ENCODE data around the gene SYCP2. TPM values are rescaled to one million over a fixed set of nuclear protein-coding genes. Genes with fewer than 3 reads are reported as not detected.
"Not testable (repeated sequence)": the region's sequence is repeated elsewhere in the genome, so short reads cannot be mapped to it uniquely, and the experiment has no call there.

SYCP2 gene, protein sequence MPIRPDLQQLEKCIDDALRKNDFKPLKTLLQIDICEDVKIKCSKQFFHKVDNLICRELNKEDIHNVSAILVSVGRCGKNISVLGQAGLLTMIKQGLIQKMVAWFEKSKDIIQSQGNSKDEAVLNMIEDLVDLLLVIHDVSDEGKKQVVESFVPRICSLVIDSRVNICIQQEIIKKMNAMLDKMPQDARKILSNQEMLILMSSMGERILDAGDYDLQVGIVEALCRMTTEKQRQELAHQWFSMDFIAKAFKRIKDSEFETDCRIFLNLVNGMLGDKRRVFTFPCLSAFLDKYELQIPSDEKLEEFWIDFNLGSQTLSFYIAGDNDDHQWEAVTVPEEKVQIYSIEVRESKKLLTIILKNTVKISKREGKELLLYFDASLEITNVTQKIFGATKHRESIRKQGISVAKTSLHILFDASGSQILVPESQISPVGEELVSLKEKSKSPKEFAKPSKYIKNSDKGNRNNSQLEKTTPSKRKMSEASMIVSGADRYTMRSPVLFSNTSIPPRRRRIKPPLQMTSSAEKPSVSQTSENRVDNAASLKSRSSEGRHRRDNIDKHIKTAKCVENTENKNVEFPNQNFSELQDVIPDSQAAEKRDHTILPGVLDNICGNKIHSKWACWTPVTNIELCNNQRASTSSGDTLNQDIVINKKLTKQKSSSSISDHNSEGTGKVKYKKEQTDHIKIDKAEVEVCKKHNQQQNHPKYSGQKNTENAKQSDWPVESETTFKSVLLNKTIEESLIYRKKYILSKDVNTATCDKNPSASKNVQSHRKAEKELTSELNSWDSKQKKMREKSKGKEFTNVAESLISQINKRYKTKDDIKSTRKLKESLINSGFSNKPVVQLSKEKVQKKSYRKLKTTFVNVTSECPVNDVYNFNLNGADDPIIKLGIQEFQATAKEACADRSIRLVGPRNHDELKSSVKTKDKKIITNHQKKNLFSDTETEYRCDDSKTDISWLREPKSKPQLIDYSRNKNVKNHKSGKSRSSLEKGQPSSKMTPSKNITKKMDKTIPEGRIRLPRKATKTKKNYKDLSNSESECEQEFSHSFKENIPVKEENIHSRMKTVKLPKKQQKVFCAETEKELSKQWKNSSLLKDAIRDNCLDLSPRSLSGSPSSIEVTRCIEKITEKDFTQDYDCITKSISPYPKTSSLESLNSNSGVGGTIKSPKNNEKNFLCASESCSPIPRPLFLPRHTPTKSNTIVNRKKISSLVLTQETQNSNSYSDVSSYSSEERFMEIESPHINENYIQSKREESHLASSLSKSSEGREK (N-terminal part only)
- polyA plus RNA-seq (2012; ENCODE audit: insufficient read depth, insufficient read length) = 41.4 TPM

DNA sequence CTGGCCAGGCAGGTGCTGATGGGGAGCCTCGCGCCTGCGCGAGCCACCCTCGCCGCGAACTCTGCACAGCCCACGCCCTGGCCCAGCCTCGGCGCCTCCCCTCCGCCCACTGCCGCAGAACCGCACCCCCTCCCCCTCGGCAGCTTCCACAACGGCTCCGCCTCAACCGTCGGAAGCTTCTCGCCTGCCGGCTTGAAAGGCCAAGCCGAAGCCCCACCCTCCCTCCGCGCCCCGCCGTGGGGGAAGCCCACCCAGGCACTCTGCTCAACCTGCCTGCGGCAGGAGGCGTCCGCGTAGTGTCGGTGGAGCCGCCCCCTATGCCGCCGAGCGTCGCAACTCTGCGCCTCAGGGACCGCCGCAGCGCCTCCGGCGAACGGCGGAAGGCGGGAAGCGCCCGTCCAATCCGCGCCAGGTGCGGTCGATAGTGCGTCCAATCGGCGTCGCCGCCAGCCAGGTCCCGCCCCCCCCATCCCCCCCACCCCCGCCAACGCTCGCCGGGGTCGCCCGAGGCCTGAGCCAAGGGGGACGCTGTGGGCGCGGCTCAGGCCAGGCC is at the start of gene SYCP2:
TSS of gene SYCP2 (minus strand) at position 342 of the 553 bp plus-strand sequence. CDS start 11,224 bp downstream, outside the sequence.
- peak; percentile 88 for DNase-seq (ENCODE audit: low read depth, low spot score)
- H3K4me3 ChIP-seq (ENCODE audit: low read length) = peak within 1 kb of the TSS; percentile 62

DNA sequence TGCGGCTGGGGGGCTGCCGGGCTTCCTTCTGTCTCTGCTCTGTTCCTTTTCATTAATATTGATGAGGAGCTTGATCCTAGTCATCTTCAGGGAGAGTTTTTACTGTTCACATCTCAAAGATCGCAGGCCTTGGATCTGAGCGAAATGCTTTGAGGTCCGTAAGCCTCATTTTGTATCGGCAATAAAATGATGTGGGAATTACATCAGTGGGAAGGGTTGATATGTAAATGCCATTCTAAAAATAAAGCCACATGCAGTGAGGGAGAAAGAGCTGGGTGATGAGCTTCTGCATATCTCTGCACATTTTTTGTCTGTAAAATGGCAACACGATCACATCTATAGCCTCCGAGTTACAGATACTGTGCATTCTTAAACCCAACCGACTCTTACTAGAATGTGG is 49.6 kb upstream of the SYCP2 start:
- no peak overlapping the region for H3K4me3 ChIP-seq (ENCODE audit: low read length)
- no peak for DNase-seq (ENCODE audit: low read depth, low spot score)

DNA sequence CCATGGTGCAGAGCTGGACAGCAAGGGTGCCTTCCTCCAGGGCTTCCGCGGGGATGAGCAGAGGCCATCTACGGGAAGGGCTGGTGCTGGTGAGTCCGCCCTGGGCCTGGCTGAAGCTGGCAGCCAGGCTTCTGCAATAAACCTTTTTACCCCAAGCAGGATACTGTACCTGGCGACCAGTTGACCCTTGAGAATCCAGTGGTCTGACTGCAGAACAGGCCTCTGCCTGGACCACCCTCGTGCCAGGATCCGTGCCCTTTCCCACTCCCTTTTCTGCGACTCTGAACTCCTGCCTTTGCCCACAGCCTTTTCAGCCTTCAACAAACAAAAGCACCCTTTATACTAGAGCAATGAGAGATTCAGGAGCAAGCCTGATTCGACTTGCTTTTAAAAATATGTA is 43.6 kb upstream of the SYCP2 start:
- H3K4me3 ChIP-seq (ENCODE audit: low read length) = no peak overlapping the region
- no peak for DNase-seq (ENCODE audit: low read depth, low spot score)

DNA sequence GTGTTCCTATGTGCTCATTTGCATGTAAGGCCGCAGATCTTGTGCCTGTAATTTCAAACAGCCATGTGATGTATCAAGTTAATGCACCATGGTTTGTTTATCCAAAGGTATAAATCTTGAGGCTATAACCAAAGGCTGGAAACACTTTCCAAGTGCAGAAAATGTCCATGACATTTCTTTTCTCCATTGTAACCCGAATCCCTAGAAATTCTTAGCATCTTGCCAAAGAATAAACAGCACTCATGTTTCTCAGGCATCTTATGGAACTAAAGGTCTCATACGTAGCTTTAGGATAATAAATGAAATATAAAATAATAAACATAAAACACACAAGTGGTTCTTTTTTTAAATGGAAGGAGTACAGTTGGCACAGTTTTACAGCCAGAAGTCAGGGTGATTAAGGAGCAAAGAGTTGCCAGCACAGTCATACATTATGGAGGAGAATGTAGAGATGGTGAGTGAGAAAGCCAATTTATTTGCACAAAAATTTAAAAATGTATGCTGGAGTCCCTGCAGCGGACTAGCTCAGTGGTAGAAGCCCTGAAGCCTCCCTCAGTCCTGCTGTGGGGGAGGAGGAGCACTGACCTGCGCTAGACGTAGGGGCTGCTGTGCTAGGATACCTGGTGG is 42.8 kb upstream of the SYCP2 start:
- no peak overlapping the region for H3K4me3 ChIP-seq (ENCODE audit: low read length)
- no peak for DNase-seq (ENCODE audit: low read depth, low spot score)

DNA sequence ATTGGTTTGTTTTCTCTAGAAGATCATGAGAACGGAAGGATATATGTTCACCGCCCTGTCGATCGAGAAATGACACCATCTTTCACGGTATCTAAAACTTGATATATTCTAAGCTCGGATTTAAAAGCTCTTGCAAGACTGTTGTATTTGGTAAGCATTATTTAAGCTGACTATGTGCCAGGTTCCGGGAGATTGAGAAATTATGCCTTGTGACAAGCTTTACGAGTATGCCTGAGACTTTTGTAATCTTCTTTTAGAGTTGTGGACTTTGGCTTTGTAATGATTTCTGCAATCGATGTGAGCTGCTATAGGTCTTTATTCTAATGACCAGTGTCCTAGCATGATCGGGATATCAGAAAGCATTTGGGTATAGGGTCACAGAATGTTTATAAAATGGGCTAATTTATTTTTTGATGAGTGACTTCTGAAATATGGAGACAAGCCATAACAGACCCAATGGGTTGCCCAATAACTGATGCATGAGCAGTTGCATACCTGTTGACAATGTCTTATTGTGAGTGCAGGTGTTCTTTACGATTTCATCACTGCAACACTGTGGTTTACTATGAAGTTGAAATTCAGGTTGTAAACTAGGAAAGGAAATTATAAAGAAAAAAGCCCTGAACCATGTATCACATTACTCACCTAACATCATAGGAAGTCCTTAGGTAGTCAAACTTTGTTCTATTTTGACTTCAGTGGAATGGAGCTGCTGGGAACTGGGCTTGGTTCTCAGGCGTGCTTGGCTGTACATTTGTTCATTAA is 38.8 kb upstream of the SYCP2 start:
- DNase-seq (ENCODE audit: low read depth, low spot score) = no peak
- H3K4me3 ChIP-seq (ENCODE audit: low read length) = no peak overlapping the region

DNA sequence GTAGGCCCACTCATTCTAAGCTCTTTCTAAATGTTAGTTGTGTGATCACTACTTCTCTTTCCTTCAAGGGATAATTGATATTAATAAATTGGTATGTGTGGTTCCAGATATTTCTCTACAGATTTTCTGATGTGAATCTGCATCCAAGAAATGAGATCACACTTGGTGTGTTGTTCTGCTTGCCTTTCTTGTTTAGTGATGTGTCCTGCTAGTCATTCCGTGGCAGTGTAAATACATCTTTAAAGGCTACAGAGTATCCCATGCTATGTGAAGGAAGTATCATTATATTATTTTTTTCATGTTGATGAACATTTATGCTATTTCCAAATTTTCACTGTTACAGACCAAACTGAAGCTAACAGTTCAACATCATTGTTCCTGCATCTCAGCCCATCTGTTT is 38.0 kb upstream of the SYCP2 start:
- no peak for DNase-seq (ENCODE audit: low read depth, low spot score)
- H3K4me3 ChIP-seq (ENCODE audit: low read length) = no peak overlapping the region

DNA sequence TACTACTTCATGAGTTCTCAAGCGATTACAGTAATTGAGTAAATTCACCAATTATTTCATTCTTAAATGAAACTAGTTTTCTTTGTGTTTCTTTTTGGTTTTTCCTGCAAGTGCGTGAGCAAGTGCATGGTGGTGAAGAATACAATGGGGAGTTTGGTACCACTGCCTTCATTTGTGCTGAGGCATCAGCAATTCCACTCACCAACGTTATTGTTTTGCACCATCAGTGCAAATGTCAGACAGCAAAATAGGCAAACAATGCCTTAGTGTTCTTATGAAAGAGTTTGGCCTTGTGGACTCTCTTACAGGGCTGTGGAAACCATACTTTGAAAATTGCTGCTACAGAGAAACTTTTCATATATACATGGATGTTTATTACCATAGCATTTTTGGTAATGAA is 33.0 kb upstream of the SYCP2 start:
- no peak overlapping the region for H3K4me3 ChIP-seq (ENCODE audit: low read length)
- DNase-seq (ENCODE audit: low read depth, low spot score) = no peak

DNA sequence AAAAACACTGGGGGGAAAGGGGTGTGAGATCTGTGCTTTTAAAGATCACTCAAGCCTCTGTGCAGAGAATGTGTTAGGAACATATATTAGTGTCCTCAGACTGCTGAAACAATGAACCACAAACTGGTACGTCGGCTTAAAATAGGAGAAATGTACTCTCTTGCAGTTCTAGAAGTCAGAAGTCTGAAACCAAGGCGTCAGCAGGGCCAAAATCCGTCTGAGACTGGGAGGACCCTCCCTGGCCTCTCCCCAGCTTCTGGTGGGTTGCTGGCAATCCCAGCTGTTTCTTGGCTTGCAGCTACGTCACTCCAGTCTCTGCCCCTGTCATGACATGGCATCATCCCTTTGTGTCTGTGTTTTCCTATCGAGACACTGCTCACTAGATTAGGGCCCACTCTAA is 28.7 kb upstream of the SYCP2 start:
- DNase-seq (ENCODE audit: low read depth, low spot score) = no peak
- no peak overlapping the region for H3K4me3 ChIP-seq (ENCODE audit: low read length)

DNA sequence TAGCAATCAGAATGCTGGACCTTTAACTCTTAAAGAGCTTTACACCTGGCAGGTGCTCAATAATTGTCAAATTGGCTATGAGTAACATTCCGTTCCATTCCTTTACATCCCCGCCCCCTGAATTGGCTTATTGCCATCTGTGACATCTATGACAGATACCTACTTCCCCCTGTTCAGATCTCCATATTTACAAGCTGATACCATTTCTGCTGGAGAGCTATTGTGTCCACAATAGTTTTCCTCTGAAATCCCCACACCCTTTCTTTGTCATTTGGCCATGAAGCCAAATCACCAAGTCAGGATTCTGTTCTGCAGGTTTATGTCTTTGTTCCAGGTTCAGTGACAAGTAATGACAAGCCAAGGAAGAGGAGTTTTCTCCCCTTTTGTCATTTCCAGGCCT is 28.0 kb upstream of the SYCP2 start:
- DNase-seq (ENCODE audit: low read depth, low spot score) = no peak
- H3K4me3 ChIP-seq (ENCODE audit: low read length) = no peak overlapping the region

DNA sequence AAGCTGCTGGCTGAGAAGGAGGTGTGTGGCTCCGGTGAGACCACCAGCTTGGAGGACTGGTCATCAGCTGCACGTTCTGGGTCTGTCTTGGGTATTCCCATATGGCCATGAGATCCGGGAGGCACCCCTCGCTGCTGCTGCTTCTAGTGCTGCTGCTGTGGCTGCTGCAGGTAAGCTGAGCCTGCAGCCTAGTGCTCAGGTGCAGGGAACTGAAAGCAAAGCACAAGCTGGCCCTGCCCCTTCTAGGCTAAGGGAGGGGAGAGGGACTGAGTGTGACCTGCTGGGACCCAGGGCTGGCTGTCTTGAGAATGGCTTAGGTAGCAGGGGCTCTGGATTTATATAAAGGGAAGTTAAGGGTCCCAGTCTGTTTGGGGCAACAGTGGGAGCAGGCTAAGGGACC is 25.2 kb upstream of the SYCP2 start:
- H3K4me3 ChIP-seq (ENCODE audit: low read length) = no peak overlapping the region
- no peak for DNase-seq (ENCODE audit: low read depth, low spot score)

DNA sequence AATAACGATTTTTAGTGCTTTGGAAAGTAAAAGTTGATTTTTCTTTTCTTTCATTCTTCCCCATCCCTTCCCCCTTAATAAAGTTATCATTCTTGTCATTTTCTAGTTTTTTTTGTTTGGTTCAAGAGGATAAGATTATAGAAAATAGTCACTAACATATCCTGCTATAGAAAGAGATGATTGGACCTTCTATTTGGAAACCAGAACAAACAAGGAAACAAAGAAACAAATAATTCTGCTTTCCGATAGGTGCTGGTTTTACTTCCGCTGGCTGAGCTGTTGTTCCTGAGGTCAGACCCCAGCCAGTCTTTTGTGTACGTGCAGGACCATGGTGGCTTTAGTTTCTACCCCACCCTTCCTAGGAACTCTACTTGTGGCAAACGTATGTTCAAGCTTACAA is 24.7 kb upstream of the SYCP2 start, which contains the start of gene CDH26:
TSS of gene CDH26 (plus strand) at position 301 of the 400 bp plus-strand sequence. CDS start 304 bp downstream, outside the sequence.
- no peak for DNase-seq (ENCODE audit: low read depth, low spot score)
- H3K4me3 ChIP-seq (ENCODE audit: low read length) = no peak within 1 kb of the TSS

DNA sequence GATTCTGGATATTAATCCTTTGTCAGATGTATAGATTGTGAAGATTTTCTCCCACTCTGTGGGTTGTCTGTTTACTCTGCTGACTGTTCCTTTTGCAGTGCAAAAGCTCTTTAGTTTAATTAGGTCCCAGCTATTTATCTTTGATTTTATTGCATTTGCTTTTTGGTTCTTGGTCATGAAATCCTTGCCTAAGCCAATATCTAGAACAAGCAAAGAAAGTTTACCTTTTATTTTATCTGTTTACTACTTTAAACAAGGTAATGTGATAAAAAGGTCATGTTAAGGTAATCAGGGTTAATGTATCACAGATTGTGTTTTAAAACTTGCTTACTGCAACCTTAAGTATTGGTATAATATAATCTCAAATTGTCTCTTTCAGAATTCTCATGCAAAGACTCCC is 24.1 kb upstream of the SYCP2 start:
- DNase-seq (ENCODE audit: low read depth, low spot score); H3K4me3 ChIP-seq (ENCODE audit: low read length): not testable (repeated sequence)

DNA sequence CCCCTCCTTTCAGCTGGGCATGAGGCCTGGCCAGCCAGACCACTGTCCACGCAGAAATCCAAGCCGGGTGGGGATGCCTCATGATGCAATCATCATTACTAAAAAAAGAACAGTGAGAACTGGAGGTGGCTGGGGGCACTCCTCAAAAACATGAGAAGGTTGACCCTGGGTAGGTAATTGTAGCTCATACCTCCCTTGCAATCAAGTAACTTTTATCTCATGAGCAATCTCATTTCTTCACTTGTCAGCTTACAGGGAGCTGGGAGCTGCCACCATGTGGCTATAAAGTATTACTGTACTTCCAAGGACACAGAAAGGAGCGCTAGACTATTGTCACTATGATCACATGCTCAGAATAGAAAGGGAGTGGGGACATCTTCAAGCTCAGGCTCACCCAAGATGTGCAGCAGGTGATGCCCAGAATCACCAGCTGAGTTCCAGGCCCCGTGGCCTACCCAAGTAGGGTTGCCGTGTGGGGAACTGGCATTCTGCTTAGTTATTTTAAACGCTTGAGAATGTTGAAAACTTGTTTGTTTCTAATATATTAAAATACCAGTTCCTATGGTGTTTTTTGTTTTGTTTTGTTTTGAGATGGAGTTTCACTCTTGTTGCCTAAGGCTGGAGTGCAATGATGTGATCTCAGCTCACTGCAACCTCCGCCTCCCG is 21.8 kb upstream of the SYCP2 start:
- H3K4me3 ChIP-seq (ENCODE audit: low read length) = no peak overlapping the region
- DNase-seq (ENCODE audit: low read depth, low spot score) = peak; percentile 65

DNA sequence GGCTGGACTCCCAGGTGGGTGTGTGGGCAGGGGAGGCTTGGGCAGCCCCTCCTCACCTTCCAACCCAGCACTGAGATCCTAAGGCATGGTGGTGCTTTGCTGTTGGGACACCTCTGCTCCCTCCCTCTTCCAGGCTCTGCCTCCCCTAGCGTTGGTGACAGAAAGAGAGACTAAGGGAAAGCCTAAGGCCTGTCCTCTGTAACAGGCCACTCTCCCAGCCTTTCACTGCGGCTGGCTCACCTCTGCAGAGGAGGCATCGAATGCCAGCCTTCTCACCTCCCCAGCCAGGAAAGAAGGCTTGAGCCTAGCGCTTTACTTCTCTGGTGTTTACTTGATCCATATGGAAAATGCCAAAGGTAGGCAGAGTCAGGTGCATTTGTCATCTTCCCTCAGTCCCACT is 21.3 kb upstream of the SYCP2 start:
- no peak overlapping the region for H3K4me3 ChIP-seq (ENCODE audit: low read length)
- no peak for DNase-seq (ENCODE audit: low read depth, low spot score)

DNA sequence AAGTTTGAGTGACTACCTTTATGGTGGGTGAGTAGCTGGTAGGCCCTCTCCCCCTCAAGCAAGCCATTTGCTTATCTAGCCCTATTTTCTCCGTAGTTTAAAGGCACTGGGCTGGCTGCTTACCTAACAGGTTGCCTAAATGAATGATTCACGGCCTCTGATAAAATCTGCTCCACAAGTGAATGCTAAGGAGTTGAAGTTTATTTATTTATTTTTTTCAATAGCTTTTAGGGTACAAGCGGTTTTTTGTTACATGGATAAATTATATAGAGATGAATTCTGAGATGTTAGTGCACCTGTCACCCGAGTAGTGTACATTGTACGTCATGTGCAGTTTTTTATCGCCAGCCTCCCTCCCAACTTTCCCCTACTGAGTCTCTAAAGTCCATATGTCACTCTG is 16.5 kb upstream of the SYCP2 start:
- H3K4me3 ChIP-seq (ENCODE audit: low read length) = no peak overlapping the region
- DNase-seq (ENCODE audit: low read depth, low spot score) = no peak

DNA sequence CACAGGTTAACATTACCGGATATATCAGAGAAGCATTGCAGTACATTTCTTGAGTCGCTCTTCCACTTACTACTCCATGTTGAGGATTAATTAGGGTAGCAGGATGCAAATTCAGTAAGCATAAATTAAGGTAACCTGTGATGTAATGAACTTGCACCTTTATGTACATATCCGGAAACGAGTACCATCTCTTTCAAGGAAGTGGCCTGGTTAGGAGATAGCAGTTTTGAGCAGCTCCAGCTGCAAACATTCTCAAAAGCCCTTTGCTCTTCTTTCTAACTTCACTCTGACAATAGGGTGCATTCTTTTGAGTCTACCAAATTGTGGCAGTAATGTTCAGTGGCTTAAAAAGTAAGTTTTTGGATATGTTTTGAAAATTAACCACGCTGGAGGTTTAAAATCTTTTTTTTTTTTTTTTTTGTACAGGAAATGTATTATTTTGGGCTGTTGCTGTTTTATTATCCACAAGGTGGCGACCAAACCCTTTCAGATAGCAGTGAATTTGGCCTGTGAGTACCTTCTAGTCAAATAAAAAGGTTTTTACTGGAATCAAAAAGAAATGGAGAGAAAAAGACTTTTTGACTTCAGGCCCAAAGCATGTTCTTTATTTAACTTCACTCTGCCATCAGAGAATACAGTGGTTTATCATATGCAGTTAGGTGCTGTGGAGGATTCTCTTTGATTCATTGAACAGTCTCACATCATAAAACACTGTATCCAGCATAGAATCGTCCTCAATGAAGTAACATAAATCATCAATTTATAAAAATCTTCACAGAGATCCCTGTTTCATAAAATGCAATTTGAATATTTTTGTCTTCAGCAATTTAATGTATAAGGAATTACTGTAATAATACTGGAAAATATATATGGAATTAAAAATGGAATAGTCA is 15.6 kb upstream of the SYCP2 start:
- DNase-seq (ENCODE audit: low read depth, low spot score) = peak; percentile 75
- peak overlapping the region; percentile 7; the same call in 1 of the 2 replicates for H3K4me3 ChIP-seq (ENCODE audit: low read length)
